K562 (cell line): Measurements from ENCODE around the gene AGRP. TPM values are rescaled to one million over a fixed set of nuclear protein-coding genes. Genes with fewer than 3 reads are reported as not detected.

Experiments
- ATF1 ChIP-seq, 2 experiments: fragments of 450-650 bp in 1 of 2; IDR thresholded peaks; 2 replicates each; pipeline ENCODE4 v1.6.1; 2016; ENCODE audit warnings: missing compliant biosample characterization in 1 of 2, missing genetic modification characterization in 1 of 2
- BRD9 ChIP-seq: fragments of 450-650 bp; IDR thresholded peaks from 2 replicates; pipeline ENCODE4 v1.6.1; 2018; ENCODE audit warnings: low read depth; ENCODE audit not compliant: partially characterized antibody
- CAMTA2 ChIP-seq: fragments of 250-450 bp; sonication (Bioruptor Pico); conservative IDR thresholded peaks from 2 replicates; pipeline ENCODE4 v1.5.1; 2022
- CTBP1 ChIP-seq: fragments of 450-650 bp; IDR thresholded peaks from 2 replicates; pipeline ENCODE4 v1.6.1; 2016; ENCODE audit warnings: borderline replicate concordance
- E2F3 ChIP-seq: fragments of 250-450 bp; sonication (Bioruptor Pico); IDR thresholded peaks from 2 replicates; pipeline ENCODE4 v1.4.0; 2020; ENCODE audit warnings: mild to moderate bottlenecking
- FOXA1 ChIP-seq: fragments of 450-650 bp; IDR thresholded peaks from 2 replicates; pipeline ENCODE4 v1.6.1; 2016; ENCODE audit warnings: mild to moderate bottlenecking, borderline replicate concordance
- GABPB2 ChIP-seq: fragments of 250-450 bp; sonication (Bioruptor Pico); conservative IDR thresholded peaks from 2 replicates; pipeline ENCODE4 v1.5.1; 2021; ENCODE audit warnings: mild to moderate bottlenecking
- KLF13 ChIP-seq: fragments of 450-650 bp; IDR thresholded peaks from 2 replicates; pipeline ENCODE4 v1.6.1; 2016; ENCODE audit warnings: missing genetic modification characterization, low read depth, mild to moderate bottlenecking, missing compliant biosample characterization, moderate library complexity, borderline replicate concordance
- MTF1 ChIP-seq: fragments of 250-450 bp; sonication (Bioruptor Pico); IDR thresholded peaks from 2 replicates; pipeline ENCODE4 v1.9.0; 2021; ENCODE audit warnings: moderate library complexity, mild to moderate bottlenecking, inconsistent platforms, borderline replicate concordance
- NCOA4 ChIP-seq: fragments of 450-650 bp; IDR thresholded peaks from 2 replicates; pipeline ENCODE4 v1.6.1; 2018; ENCODE audit warnings: mild to moderate bottlenecking; ENCODE audit not compliant: partially characterized antibody
- NFYB ChIP-seq: IDR thresholded peaks from 2 replicates; pipeline ENCODE4 v1.6.1; 2011; ENCODE audit warnings: mild to moderate bottlenecking, moderate library complexity; ENCODE audit not compliant: insufficient read length; ENCODE audit errors: extremely low read depth
- NONO ChIP-seq, 2 experiments: fragments of 200-400 bp in 1 of 2; fragments of 450-650 bp in 1 of 2; formaldehyde crosslinking in 1 of 2; IDR thresholded peaks; 2 replicates each; pipeline ENCODE4 v1.6.1; 2017; ENCODE audit warnings: low read depth in 2 of 2, mild to moderate bottlenecking in 2 of 2, moderate library complexity in 2 of 2, low read length in 1 of 2
- NR4A1 ChIP-seq, 2 experiments: fragments of 250-450 bp in 1 of 2; fragments of 450-650 bp in 1 of 2; sonication (Bioruptor Pico) in 1 of 2; IDR thresholded peaks; 2 replicates each; pipeline versions ENCODE4 v1.4.0 to v1.6.1; 2016 to 2020; ENCODE audit warnings: mild to moderate bottlenecking in 2 of 2, missing compliant biosample characterization in 1 of 2, missing genetic modification characterization in 1 of 2, moderate library complexity in 1 of 2
- PYGO2 ChIP-seq: fragments of 450-650 bp; IDR thresholded peaks from 2 replicates; pipeline ENCODE4 v1.6.1; 2016; ENCODE audit warnings: mild to moderate bottlenecking, missing genetic modification characterization, moderate library complexity, missing compliant biosample characterization
- RBM14 ChIP-seq: fragments of 200-400 bp; formaldehyde crosslinking; IDR thresholded peaks from 2 replicates; pipeline ENCODE4 v1.6.1; 2018; ENCODE audit warnings: low read depth, mild to moderate bottlenecking, low read length, moderate library complexity, borderline replicate concordance; ENCODE audit not compliant: insufficient read depth
- SIN3A ChIP-seq, 2 experiments: fragments of 150-350 bp in 1 of 2; IDR thresholded peaks; 2 replicates each; pipeline ENCODE4 v1.6.1; 2011 to 2016; ENCODE audit warnings: borderline replicate concordance in 2 of 2, low read depth in 2 of 2, low read length in 2 of 2, mild to moderate bottlenecking in 2 of 2, moderate library complexity in 2 of 2; ENCODE audit not compliant: control insufficient read depth in 1 of 2
- STAG1 ChIP-seq: sonication (generic); formaldehyde crosslinking; IDR thresholded peaks from 2 replicates; pipeline ENCODE4 v1.5.0; 2020; ENCODE audit warnings: missing genetic modification reagents, borderline replicate concordance
- SUPT5H ChIP-seq: fragments of 450-650 bp; IDR thresholded peaks from 2 replicates; pipeline ENCODE4 v1.6.1; 2016
- VEZF1 ChIP-seq: fragments of 200-800 bp; sonication (Bioruptor generic); IDR thresholded peaks from 2 replicates; pipeline ENCODE4 v1.6.1; 2017; ENCODE audit warnings: missing genetic modification characterization, missing compliant biosample characterization
- XRCC5 ChIP-seq: fragments of 200-400 bp; formaldehyde crosslinking; IDR thresholded peaks from 2 replicates; pipeline ENCODE4 v1.6.1; 2017; ENCODE audit warnings: low read depth, mild to moderate bottlenecking, low read length
- YY1 ChIP-seq, 3 experiments: IDR thresholded peaks; 2 replicates each; pipeline ENCODE4 v1.6.1; 2011; ENCODE audit warnings: low read length in 2 of 3, mild to moderate bottlenecking in 2 of 3, moderate library complexity in 2 of 3, borderline replicate concordance in 1 of 3, control low read depth in 1 of 3, low read depth in 1 of 3; ENCODE audit not compliant: insufficient read depth in 3 of 3, insufficient replicate concordance in 2 of 3, control insufficient read depth in 1 of 3, insufficient read length in 1 of 3; ENCODE audit errors: extremely low read depth in 1 of 3
- ZNF24 ChIP-seq: fragments of 450-650 bp; IDR thresholded peaks from 2 replicates; pipeline ENCODE4 v1.6.1; 2016
- ZNF41 ChIP-seq: fragments of 250-450 bp; sonication (Bioruptor Pico); conservative IDR thresholded peaks from 2 replicates; pipeline ENCODE4 v1.4.0; 2020; ENCODE audit warnings: mild to moderate bottlenecking
- ZNF589 ChIP-seq: fragments of 200-800 bp; sonication (Bioruptor generic); IDR thresholded peaks from 2 replicates; pipeline ENCODE4 v1.6.1; 2016; ENCODE audit warnings: low read depth, missing genetic modification characterization, missing compliant biosample characterization
- ZNF668 ChIP-seq: fragments of 250-450 bp; sonication (Bioruptor Pico); IDR thresholded peaks from 2 replicates; pipeline ENCODE4 v1.8.0; 2022; ENCODE audit warnings: mild to moderate bottlenecking, inconsistent platforms
- polyA plus RNA-seq, 8 experiments: library from polyadenylated mRNA; depleted of rRNA in 4 of 8; stranded (reverse) in 5 of 8; unstranded in 3 of 8; fragments of >200 nt; fragmentation: Nextera tagmentation in 2 of 8; fragmentation: Illumina TruSeq in 1 of 8; extraction: Ambion mirVana in 2 of 8; extraction: Trizol in 1 of 8; gene quantifications; 2 replicates each; pipeline versions ENCODE4 v1.2.1 to v1.2.3, GENCODE V29; 2011 to 2014; ENCODE audit warnings: inconsistent platforms in 1 of 8, missing spikeins in 1 of 8
- total RNA-seq, 7 experiments: library from RNA; depleted of rRNA in 6 of 7; stranded (reverse); fragments of >200 nt in 6 of 7; fragmentation: Illumina TruSeq in 2 of 7; extraction: Trizol in 2 of 7; gene quantifications; 2 replicates each; pipeline versions ENCODE4 v1.2.1 to v1.2.3, GENCODE V29; 2011 to 2021; ENCODE audit warnings: low replicate concordance in 1 of 7

AGRP gene
- total and polyA plus RNA-seq, 9 of the 15 experiments (the other 6 are each of a cell fraction or from before 2014, with no cell fraction given): not detected

DNA sequence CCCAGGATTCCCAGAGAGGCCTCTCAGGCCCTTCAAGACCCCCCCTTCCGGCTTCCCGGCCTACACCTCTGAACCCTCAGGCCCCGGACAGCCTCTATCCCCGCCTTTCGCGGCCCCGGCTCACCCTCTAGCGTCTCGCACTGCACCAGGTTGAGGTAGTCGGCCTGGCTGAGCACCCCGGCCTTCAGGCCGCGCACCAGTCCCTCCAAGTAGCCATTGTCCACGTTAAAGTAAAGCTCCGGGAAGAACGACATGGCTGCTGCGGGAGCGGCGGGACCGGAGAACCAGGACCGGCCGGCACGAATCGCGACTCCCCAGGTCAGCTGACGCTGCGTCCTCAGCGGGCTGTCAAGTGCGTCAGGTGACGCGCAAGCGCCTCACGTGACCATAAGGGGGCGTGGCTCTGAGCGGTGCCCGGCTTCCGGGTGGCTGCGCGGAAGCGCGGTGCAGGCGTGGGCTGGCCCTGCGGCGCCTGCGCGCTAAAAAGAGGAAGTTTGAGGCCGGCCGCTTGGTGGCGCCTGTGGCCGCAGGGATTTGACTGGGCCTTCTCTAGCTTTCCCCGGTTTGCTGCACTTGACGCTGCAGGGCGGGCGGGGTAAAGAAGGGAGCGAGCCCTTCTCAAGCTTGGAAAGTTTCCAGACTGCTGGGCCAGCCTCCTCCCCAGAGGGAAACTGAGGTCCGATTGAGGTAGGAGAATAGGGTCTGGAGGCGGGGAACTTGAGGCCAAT, 2.4 kb downstream of the AGRP start, which contains the start of gene ATP6V0D1 (continued):
- peak; percentile 35; the same call in 1 of the 2 replicates for TF ChIP-seq E2F3
- no peak for TF ChIP-seq FOXA1
- TF ChIP-seq ZNF668: no peak
- no peak for TF ChIP-seq NFYB
- TF ChIP-seq CAMTA2: no peak
- TF ChIP-seq ZNF589 (CRISPR knock-in tag): 0 out of 2 replicates have a peak, but pooled peaks have one; percentile 54
- TF ChIP-seq SUPT5H: peak; percentile 73
- TF ChIP-seq KLF13 (tag): peak; percentile 96
- no peak for TF ChIP-seq NR4A1 (CRISPR knock-in tag; IDR thresholded peaks at IDR 0.05)
- no peak for TF ChIP-seq NR4A1 (tag; IDR thresholded peaks at IDR 0.05)
- TF ChIP-seq STAG1 (CRISPR knock-in tag): no peak
- TF ChIP-seq ZNF24: no peak
- TF ChIP-seq XRCC5: peak; percentile 60
- peak; percentile 68 for TF ChIP-seq VEZF1 (CRISPR knock-in tag)
- TF ChIP-seq PYGO2 (tag): no peak
- TF ChIP-seq ZNF41: 0 out of 2 replicates have a peak, but pooled peaks have one; percentile 50
- no peak for TF ChIP-seq ATF1 (CRISPR knock-in tag; IDR thresholded peaks at IDR 0.05)
- peak; percentile 97 for TF ChIP-seq ATF1 (tag; IDR thresholded peaks at IDR 0.05)
- no peak for TF ChIP-seq GABPB2 (CRISPR knock-in tag)
- TF ChIP-seq YY1 (IDR thresholded peaks at IDR 0.05; ENCODE audit: borderline replicate concordance in 1 of 3, control insufficient read depth in 1 of 3, extremely low read depth in 1 of 3, insufficient read depth in 3 of 3, insufficient read length in 1 of 3, insufficient replicate concordance in 2 of 3, low read depth in 1 of 3, low read length in 2 of 3): peak in 2 of 3 experiments; percentile 42 to 61
- peak in 1 of 2 experiments; percentile 46; a peak in 1 of 4 replicates for TF ChIP-seq NONO (IDR thresholded peaks at IDR 0.05; ENCODE audit: low read depth in 2 of 2, low read length in 1 of 2)
- TF ChIP-seq NCOA4: no peak
- TF ChIP-seq RBM14: no peak
- TF ChIP-seq CTBP1: peak; percentile 52; the same call in 1 of the 2 replicates
- peak; percentile 99 for TF ChIP-seq SIN3A (IDR thresholded peaks at IDR 0.05; ENCODE audit: borderline replicate concordance in 2 of 2, control insufficient read depth in 1 of 2, low read depth in 2 of 2, low read length in 2 of 2)
- TF ChIP-seq BRD9: no peak
- TF ChIP-seq MTF1 (CRISPR knock-in tag): no peak
